ENCODE results near the gene FAM174B. TPM values are rescaled to one million over a fixed set of nuclear protein-coding genes. Genes with fewer than 3 reads are reported as not detected.
A peak's percentile ranks its signal among the peaks of the same experiment; 100 is the strongest.
"Not testable (repeated sequence)": the region's sequence is repeated elsewhere in the genome, so short reads cannot be mapped to it uniquely, and the experiment has no call there.

Gene FAM174B
- total RNA-seq, 1 experiment from 2014 or later: 90.7 TPM

DNA sequence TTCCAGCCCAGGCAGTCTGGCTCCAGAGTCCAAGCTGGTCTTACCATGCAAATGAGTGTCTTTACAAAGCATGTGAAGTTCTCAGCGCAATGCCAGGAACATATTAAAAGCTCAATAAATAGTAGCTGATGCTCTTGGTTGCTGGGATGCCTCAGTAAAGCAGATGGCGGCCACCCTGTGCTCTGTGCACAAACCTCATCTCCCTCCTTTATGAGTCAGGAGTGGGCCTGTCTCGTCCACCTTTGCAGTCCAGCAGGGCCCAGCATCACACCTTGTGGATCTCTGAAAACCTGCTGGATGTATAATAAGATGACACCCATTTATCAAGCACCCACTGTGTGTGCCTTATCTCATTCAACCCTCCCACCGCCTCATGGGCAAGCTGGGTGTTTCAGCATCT, 42.7 kb downstream of the FAM174B start:
- DNase-seq (ENCODE audit: low read depth, low spot score): no peak
- in situ Hi-C loops (cut with HindIII; ENCODE audit: low pct_unique_long_range_greater_than_20kb, low sequenced_read_pairs): no loop called here

DNA sequence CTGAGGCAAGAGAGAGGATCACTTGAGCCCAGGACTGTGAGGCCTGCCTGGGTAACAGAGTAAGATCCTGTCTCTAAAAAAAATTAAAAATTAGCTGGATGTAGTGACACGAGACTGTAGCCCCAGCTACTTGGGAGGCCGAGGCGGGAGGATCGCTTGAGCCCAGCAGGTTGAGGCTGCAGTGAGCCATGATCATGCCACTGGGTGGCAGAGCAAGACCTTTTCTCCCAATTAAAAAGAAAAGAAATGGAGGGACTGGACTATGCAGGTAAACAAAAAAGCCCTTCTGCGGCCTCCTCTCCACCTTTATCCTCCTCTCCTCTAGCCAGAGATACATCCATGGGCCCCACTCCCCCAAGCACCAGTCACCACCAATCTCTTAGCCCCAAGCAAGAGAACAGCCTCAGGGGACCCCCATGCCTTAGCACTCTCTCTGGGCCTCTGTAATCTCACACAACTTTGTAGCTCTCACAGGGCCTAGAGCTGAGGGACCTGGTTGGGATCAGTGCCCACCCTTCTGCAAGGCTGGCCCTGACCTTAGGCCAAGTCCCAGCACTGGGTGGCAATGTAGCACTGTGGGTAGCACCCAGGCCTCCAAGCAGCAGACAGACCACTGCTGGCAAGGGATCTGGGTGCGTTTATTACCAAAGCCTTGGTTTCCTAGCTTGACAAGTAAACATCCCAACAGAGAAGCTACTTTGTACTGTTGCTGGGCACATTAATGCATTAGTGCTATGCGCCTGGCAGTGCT, 43.4 kb downstream of the FAM174B start:
- in situ Hi-C loops (cut with HindIII; ENCODE audit: low pct_unique_long_range_greater_than_20kb, low sequenced_read_pairs): no loop called here
- peak; percentile 26 for DNase-seq (ENCODE audit: low read depth, low spot score)

- in situ Hi-C loops (cut with HindIII; ENCODE audit: low pct_unique_long_range_greater_than_20kb, low sequenced_read_pairs): no loop called here
- DNase-seq (ENCODE audit: low read depth, low spot score): no peak
Measured at GRCh38 chr15:92611150-92611549, 44.4 kb downstream of the FAM174B start.

GRCh38 chr15:92610101-92610520, 45.5 kb downstream of the FAM174B start:
- in situ Hi-C loops (cut with HindIII; ENCODE audit: low pct_unique_long_range_greater_than_20kb, low sequenced_read_pairs): no loop called here

DNA sequence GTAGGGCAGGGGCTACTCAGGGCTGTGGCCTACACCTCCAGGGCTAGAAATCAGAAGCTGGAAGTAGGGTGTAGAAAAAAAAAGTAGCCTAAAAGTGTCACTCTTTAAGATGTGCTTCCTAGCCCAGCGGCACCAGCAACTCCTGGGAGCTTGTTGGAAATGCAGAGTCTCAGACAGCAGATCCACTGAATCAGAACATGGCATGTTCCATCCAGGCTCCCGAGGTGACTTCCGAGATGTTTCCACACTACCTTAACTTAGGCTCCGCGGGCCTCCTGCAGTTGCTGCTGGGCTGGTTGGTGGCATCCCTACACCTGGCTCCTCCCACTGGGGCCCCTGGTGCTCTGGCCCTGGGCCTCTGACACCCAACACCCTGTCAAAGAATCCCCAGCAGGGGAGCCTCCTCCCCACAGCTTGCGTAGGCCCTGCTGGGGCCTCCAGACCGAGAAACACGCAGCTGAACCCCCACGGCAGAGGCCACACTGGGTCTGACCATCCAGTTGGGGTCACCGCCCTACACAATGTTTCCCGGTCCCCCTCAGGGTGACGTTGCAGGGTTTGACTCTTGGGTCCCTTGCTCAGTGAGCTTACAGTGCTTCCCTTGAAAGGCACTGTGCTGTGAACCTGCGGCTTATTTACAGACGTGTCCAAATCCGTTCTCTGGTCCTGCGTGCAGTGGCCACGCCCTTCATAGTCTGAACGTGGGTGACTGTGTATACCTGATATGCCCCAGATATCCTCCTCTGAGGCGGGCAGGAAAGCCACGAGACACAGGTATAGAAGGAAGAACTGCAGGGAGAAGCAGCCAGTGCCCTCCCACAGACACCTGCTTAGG, 46.5 kb downstream of the FAM174B start:
- in situ Hi-C loops (cut with HindIII; ENCODE audit: low pct_unique_long_range_greater_than_20kb, low sequenced_read_pairs): no loop called here
- DNase-seq (ENCODE audit: low read depth, low spot score): no peak

More at GRCh38 chr15:92610101-92610520, 45.5 kb downstream of the FAM174B start:
- DNase-seq (ENCODE audit: low read depth, low spot score): no peak

- in situ Hi-C loops (cut with HindIII; ENCODE audit: low pct_unique_long_range_greater_than_20kb, low sequenced_read_pairs): not testable (repeated sequence)
Measured at GRCh38 chr15:92606836-92607150, 48.8 kb downstream of the FAM174B start.

GRCh38 chr15:92606126-92606835, 49.3 kb downstream of the FAM174B start:
- DNase-seq (ENCODE audit: low read depth, low spot score): no peak
- in situ Hi-C loops (cut with HindIII; ENCODE audit: low pct_unique_long_range_greater_than_20kb, low sequenced_read_pairs): no loop called here

More at GRCh38 chr15:92606836-92607150, 48.8 kb downstream of the FAM174B start:
- not testable (repeated sequence) for DNase-seq (ENCODE audit: low read depth, low spot score)

DNA sequence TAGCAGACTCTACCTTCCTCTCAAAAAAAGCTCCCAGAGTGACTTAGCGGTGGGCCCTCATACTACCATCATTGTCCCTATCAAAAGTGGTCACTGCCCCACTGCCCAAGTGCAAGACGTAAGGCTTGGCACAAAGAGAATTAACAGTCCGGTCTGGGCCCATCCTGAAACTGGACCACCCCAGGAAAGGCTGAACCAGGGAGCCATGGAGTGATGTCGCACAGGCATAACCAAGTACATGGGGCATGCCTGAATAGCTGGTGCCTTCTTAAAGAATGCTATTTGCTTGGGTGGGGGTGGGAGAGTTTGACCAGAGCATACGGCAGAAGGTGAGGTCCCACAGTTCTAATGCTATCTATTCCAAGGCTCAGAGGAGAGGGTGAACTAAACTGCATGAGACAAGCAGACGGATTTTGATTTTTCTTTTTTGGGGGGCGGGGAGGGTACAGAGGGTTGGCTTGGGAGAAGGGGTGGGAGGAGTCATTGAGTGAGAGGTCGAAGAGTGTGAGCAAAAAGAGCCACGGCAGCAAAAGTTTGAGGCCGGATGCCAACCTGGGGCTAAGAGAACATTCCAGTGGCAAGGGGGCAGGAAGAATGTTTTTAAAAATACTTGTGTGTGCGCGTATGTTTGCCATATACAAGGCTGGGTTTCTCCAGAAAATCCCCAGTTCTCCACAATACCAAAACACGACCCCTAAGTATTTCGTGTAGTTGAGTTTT, 50.2 kb downstream of the FAM174B start:
- DNase-seq (ENCODE audit: low read depth, low spot score): no peak
- in situ Hi-C loops (cut with HindIII; ENCODE audit: low pct_unique_long_range_greater_than_20kb, low sequenced_read_pairs): no loop called here

DNA sequence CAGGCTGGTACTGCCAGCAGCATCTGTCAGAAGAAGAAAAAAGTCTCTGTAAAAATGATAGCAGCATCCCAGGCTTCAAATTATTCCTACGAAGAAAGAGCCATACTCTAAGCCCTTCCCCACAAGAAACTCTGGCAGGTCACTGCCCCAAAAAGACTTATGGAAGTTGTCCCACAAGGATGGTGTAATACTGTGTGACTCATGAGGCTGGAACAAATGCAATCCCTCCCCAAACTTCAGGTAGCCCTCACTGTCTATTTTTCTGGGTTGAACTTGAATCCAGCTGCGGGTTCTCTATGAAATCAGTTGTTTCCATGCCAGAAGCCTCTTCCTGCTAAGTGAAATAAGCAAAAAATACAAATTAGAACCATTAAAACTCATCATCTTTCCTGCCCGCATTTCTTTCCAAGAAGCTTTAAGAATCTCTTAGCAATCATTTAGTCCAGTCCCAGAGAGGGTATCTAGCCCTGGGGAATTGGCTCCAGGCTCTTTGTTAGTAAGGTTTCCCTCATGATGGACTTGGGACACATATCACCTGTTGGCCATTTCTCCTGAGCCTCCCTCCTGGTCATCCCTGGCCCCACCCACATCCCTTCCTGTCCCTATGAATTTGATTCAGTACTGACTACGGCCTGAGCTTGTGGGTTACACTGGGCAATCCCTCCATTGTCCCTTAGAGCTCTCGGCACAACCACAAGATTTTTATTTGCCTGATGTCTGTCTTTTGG, 51.7 kb downstream of the FAM174B start:
- no peak for DNase-seq (ENCODE audit: low read depth, low spot score)
- in situ Hi-C loops (cut with HindIII; ENCODE audit: low pct_unique_long_range_greater_than_20kb, low sequenced_read_pairs): no loop called here

GRCh38 chr15:92603278-92603677, 52.3 kb downstream of the FAM174B start:
- no peak for DNase-seq (ENCODE audit: low read depth, low spot score)
- in situ Hi-C loops (cut with HindIII; ENCODE audit: low pct_unique_long_range_greater_than_20kb, low sequenced_read_pairs): no loop called here

GRCh38 chr15:92602267-92602593, 53.3 kb downstream of the FAM174B start:
- no peak for DNase-seq (ENCODE audit: low read depth, low spot score)
- in situ Hi-C loops (cut with HindIII; ENCODE audit: low pct_unique_long_range_greater_than_20kb, low sequenced_read_pairs): no loop called here

GRCh38 chr15:92601592-92602266, 53.8 kb downstream of the FAM174B start:
- in situ Hi-C loops (cut with HindIII; ENCODE audit: low pct_unique_long_range_greater_than_20kb, low sequenced_read_pairs): no loop called here

DNA sequence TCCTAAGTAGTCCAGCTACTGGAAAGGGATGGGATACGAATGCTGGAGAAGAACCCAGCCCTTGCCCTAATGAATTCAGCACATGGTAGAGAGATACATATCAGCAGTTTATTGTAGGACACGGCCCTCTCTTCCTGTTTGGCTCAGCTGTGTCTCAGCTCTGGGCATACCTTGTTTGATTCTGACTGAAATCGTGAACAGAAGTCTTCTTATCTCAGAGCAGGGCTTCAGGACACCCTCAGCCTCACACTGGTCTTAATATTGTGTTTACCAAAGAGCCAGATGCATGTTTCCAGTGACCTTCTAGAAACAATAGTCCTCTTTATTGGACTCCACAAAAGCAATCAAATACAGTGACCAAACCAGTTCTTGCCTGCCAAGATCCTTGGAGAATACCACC, 54.7 kb downstream of the FAM174B start:
- peak; percentile 94 for DNase-seq (ENCODE audit: low read depth, low spot score)
- in situ Hi-C loops (cut with HindIII; ENCODE audit: low pct_unique_long_range_greater_than_20kb, low sequenced_read_pairs): no loop called here

More at GRCh38 chr15:92601592-92602266, 53.8 kb downstream of the FAM174B start:
- no peak for DNase-seq (ENCODE audit: low read depth, low spot score)

DNA sequence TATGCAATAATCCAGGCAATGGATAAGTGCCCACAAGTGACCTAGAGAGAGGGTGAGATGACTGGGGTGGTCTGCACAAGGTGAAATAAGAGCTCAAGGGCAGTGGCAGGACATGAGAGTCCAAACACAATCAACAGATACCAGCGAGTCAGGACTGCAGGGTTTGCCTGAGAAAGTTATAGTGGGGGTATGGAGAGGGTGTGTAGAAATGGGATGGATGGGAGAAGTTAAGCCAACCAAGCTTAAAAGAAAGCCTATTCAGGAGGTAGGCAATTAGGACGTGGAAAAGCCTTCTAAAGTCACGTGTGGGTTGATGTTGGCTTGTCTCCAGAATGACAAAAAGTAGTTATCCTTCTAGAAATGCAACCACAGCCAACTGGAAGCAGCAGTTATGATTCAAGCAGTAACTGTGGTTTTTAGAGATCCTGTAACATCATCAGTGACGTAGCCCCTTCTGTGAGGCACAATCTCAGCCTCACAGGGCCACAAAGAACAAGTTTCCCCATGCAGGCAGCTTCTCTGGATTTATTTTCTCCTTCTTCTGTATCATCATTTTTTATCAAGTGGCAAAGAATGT, 56.1 kb downstream of the FAM174B start:
- DNase-seq (ENCODE audit: low read depth, low spot score): no peak
- in situ Hi-C loops (cut with HindIII; ENCODE audit: low pct_unique_long_range_greater_than_20kb, low sequenced_read_pairs): no loop called here

DNA sequence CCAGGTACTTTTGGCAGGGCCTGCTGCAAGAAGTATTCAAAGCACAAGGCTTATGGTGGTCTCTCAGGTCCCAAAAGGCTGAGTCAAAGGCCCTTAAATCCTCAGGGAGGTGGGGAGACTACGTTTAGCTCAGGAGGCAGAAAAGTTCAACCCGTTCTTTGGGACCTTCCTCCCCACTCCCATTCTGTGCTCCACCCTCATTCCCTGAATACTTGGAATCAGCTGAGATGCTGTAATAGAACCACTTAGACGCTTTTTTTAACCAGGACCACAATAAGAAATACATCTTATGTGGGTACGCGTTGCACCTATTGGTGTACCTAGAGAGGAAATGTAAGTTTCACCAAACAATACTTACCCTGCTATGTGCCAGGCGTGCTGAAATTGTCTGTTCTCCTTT, 58.0 kb downstream of the FAM174B start:
- in situ Hi-C loops (cut with HindIII; ENCODE audit: low pct_unique_long_range_greater_than_20kb, low sequenced_read_pairs): no loop called here
- DNase-seq (ENCODE audit: low read depth, low spot score): no peak

DNA sequence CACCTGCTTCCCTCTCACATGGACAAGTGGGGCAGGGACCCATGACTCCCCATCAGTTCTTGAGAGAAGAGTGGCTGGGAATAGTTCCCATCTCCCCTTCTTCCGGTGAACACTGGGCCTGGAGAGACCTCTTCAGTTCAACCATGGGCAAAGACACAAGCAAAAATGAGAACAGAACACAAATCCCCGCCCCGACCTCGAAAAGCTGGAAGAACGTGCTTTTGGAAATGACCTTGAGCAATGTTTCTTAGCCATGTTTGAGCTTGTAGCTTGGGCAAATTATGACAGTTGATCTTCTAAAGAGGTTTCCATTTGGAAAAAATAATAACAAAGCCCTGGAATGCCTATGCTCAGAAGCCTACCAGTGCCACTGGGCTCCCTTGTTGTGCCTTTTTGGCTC, 59.0 kb downstream of the FAM174B start:
- DNase-seq (ENCODE audit: low read depth, low spot score): no peak
- in situ Hi-C loops (cut with HindIII; ENCODE audit: low pct_unique_long_range_greater_than_20kb, low sequenced_read_pairs): no loop called here
